Measurements from ENCODE around the gene KAT2B.

GRCh38 chr3:20052851-20053250 lies 12.6 kb downstream of the KAT2B start:
- no peak for TF ChIP-seq CTCF (IDR thresholded peaks at IDR 0.05)
- no peak for TF ChIP-seq POLR2A (IDR thresholded peaks at IDR 0.05)
